ENCODE measurements around the gene KNOP1. TPM values are rescaled to one million over a fixed set of nuclear protein-coding genes. Genes with fewer than 3 reads are reported as not detected.
"Not testable (repeated sequence)": the region's sequence is repeated elsewhere in the genome, so short reads cannot be mapped to it uniquely, and the experiment has no call there.

Gene KNOP1
- total and polyA plus RNA-seq, 5 donors, result 6.1 to 12.5 (median 8.6) TPM

- no peak for DNase-seq
- Histone ChIP-seq H3K4me1 (ENCODE audit: control insufficient read depth, insufficient read depth, low read length) (no peaks in the 10 kb centered on the region), H3K27ac (ENCODE audit: low read length) (no peak overlapping the region), H3K9me3 (ENCODE audit: control insufficient read depth, low read length) (no peaks in the 10 kb centered on the region), H3K27me3 (ENCODE audit: control insufficient read depth, insufficient read depth) (no peaks in the 10 kb centered on the region), H3K4me3 (ENCODE audit: low read length) (no peak overlapping the region)
- ATAC-seq, result no peak
- intact Hi-C loops (cut with DNase I), result no loop called here
- 81% methylated on average over 12 of the region's 12 CpGs for WGBS
These were observed 19.4 kb upstream of the KNOP1 start for GRCh38 chr16:19737306-19738038.

GRCh38 chr16:19735074-19735867 lies 17.2 kb upstream of the KNOP1 start:
- intact Hi-C loops (cut with DNase I), result no loop called here
- Histone ChIP-seq H3K9me3 (ENCODE audit: control insufficient read depth, low read length) (no peaks in the 10 kb centered on the region), H3K27ac (ENCODE audit: low read length) (no peak overlapping the region), H3K27me3 (ENCODE audit: control insufficient read depth, insufficient read depth) (no peaks in the 10 kb centered on the region), H3K4me1 (ENCODE audit: control insufficient read depth, insufficient read depth, low read length) (no peaks in the 10 kb centered on the region), H3K4me3 (ENCODE audit: low read length) (no peak overlapping the region)
- WGBS, result 56% methylated on average over 9 of the region's 9 CpGs
- ATAC-seq (peak; percentile 47 to 50), DNase-seq (peak in 1 of 3 donors; percentile 59)

- ATAC-seq (no peak), DNase-seq (no peak)
- WGBS, result 83% methylated on average over 6 of the region's 6 CpGs
- no peaks in the 10 kb centered on the region for H3K27me3 ChIP-seq (ENCODE audit: control insufficient read depth, insufficient read depth)
- H3K27ac ChIP-seq (ENCODE audit: low read length), result no peak overlapping the region
- no peaks in the 10 kb centered on the region for H3K9me3 ChIP-seq (ENCODE audit: control insufficient read depth, low read length)
- no peaks in the 10 kb centered on the region for H3K4me1 ChIP-seq (ENCODE audit: control insufficient read depth, insufficient read depth, low read length)
- H3K4me3 ChIP-seq (ENCODE audit: low read length), result no peak overlapping the region
- intact Hi-C loops (cut with DNase I), result no loop called here
These were observed 15.5 kb upstream of the KNOP1 start for GRCh38 chr16:19733551-19733950.

- Histone ChIP-seq H3K4me1 (ENCODE audit: control insufficient read depth, insufficient read depth, low read length) (no peaks in the 10 kb centered on the region), H3K27ac (ENCODE audit: low read length) (no peak overlapping the region), H3K9me3 (ENCODE audit: control insufficient read depth, low read length) (no peaks in the 10 kb centered on the region), H3K27me3 (ENCODE audit: control insufficient read depth, insufficient read depth) (no peaks in the 10 kb centered on the region), H3K4me3 (ENCODE audit: low read length) (no peak overlapping the region)
- no peak for DNase-seq
- intact Hi-C loops (cut with DNase I), result no loop called here
- no peak for ATAC-seq
- WGBS, result 86% methylated on average over 3 of the region's 3 CpGs
These were observed 10.6 kb upstream of the KNOP1 start for GRCh38 chr16:19728636-19728965.

GRCh38 chr16:19722981-19723380 lies 5.0 kb upstream of the KNOP1 start:
- no peak for DNase-seq
- no peak overlapping the region for H3K27ac ChIP-seq (ENCODE audit: low read length)
- ATAC-seq, result no peak
- intact Hi-C loops (cut with DNase I), result no loop called here
- WGBS, result 81% methylated on average over 7 of the region's 7 CpGs
- H3K4me1 ChIP-seq (ENCODE audit: control insufficient read depth, insufficient read depth, low read length), result peaks cover 4% of the 10 kb centered on the region
- no peaks in the 10 kb centered on the region for H3K9me3 ChIP-seq (ENCODE audit: control insufficient read depth, low read length)
- no peak overlapping the region for H3K4me3 ChIP-seq (ENCODE audit: low read length)
- no peaks in the 10 kb centered on the region for H3K27me3 ChIP-seq (ENCODE audit: control insufficient read depth, insufficient read depth)

- Histone ChIP-seq H3K4me1 (ENCODE audit: control insufficient read depth, insufficient read depth, low read length) (peaks cover 4% of the 10 kb centered on the region), H3K9me3 (ENCODE audit: control insufficient read depth, low read length) (no peaks in the 10 kb centered on the region), H3K27ac (ENCODE audit: low read length) (no peak overlapping the region), H3K4me3 (ENCODE audit: low read length) (no peak overlapping the region), H3K27me3 (ENCODE audit: control insufficient read depth, insufficient read depth) (no peaks in the 10 kb centered on the region)
- WGBS, result 70% methylated on average over 11 of the region's 11 CpGs
- DNase-seq (no peak), ATAC-seq (peak in 1 of 2 donors; percentile 4)
- intact Hi-C loops (cut with DNase I), result no loop called here
These were observed 4.4 kb upstream of the KNOP1 start for GRCh38 chr16:19722269-19722952.

- H3K4me3 ChIP-seq (ENCODE audit: low read length), result peak overlapping the region; percentile 68
- intact Hi-C loops (cut with DNase I), result loop anchor here in 3 of 4 donors (5.0 to 10.0 kb wide), 3 partner anchors 156 to 169 kb away; partner anchors contain the start of gene GPRC5B (in 1 of the 3)
- no peaks in the 10 kb centered on the region for H3K27me3 ChIP-seq (ENCODE audit: control insufficient read depth, insufficient read depth)
- no peak for ATAC-seq
- no peak for DNase-seq
- WGBS, result under 1% methylated on average over 21 of the region's 21 CpGs
- peaks cover 4% of the 10 kb centered on the region for H3K4me1 ChIP-seq (ENCODE audit: control insufficient read depth, insufficient read depth, low read length)
- no peak overlapping the region for H3K27ac ChIP-seq (ENCODE audit: low read length)
- H3K9me3 ChIP-seq (ENCODE audit: control insufficient read depth, low read length), result no peaks in the 10 kb centered on the region
These were observed 568 bp upstream of the KNOP1 start for GRCh38 chr16:19718624-19718965.

- intact Hi-C loops (cut with DNase I), result loop anchor here in 3 of 4 donors (5.0 to 10.0 kb wide), 3 partner anchors 157 to 170 kb away; partner anchors contain the start of gene GPRC5B (in 1 of the 3)
- Histone ChIP-seq H3K27ac (ENCODE audit: low read length) (peak overlapping the region; percentile 59), H3K4me1 (ENCODE audit: control insufficient read depth, insufficient read depth, low read length) (peaks cover 4% of the 10 kb centered on the region), H3K9me3 (ENCODE audit: control insufficient read depth, low read length) (no peaks in the 10 kb centered on the region), H3K4me3 (ENCODE audit: low read length) (peak overlapping the region; percentile 68), H3K27me3 (ENCODE audit: control insufficient read depth, insufficient read depth) (no peaks in the 10 kb centered on the region)
- DNase-seq (no peak), ATAC-seq (no peak)
- WGBS, result under 1% methylated on average over 10 of the region's 10 CpGs
These were observed 713 bp downstream of the KNOP1 start for GRCh38 chr16:19717314-19717713.

GRCh38 chr16:19716728-19717127 lies 1.3 kb downstream of the KNOP1 start:
- not testable (repeated sequence) for ATAC-seq; H3K27ac ChIP-seq (ENCODE audit: low read length); H3K27me3 ChIP-seq (ENCODE audit: control insufficient read depth, insufficient read depth); H3K4me1 ChIP-seq (ENCODE audit: control insufficient read depth, insufficient read depth, low read length); H3K9me3 ChIP-seq (ENCODE audit: control insufficient read depth, low read length); DNase-seq
- peak overlapping the region; percentile 68 for H3K4me3 ChIP-seq (ENCODE audit: low read length)
- 42% methylated on average over 11 of the region's 11 CpGs for WGBS
- intact Hi-C loops (cut with DNase I), result loop anchor here in 3 of 4 donors (5.0 to 10.0 kb wide), 3 partner anchors 158 to 171 kb away; partner anchors contain the start of gene GPRC5B (in 1 of the 3)

- intact Hi-C loops (cut with DNase I), result loop anchor here in 3 of 4 donors (5.0 to 10.0 kb wide), 3 partner anchors 159 to 171 kb away; partner anchors contain the start of gene GPRC5B (in 1 of the 3)
- Histone ChIP-seq H3K4me1 (ENCODE audit: control insufficient read depth, insufficient read depth, low read length) (no peaks in the 10 kb centered on the region), H3K9me3 (ENCODE audit: control insufficient read depth, low read length) (no peaks in the 10 kb centered on the region), H3K4me3 (ENCODE audit: low read length) (no peak overlapping the region), H3K27me3 (ENCODE audit: control insufficient read depth, insufficient read depth) (no peaks in the 10 kb centered on the region), H3K27ac (ENCODE audit: low read length) (no peak overlapping the region)
- no peak for DNase-seq
- 83% methylated on average over 1 of the region's 1 CpG for WGBS
- ATAC-seq, result no peak
These were observed 1.8 kb downstream of the KNOP1 start for GRCh38 chr16:19716183-19716582.

- Histone ChIP-seq H3K4me1 (ENCODE audit: control insufficient read depth, insufficient read depth, low read length) (no peaks in the 10 kb centered on the region), H3K4me3 (ENCODE audit: low read length) (no peak overlapping the region), H3K27me3 (ENCODE audit: control insufficient read depth, insufficient read depth) (no peaks in the 10 kb centered on the region), H3K27ac (ENCODE audit: low read length) (no peak overlapping the region), H3K9me3 (ENCODE audit: control insufficient read depth, low read length) (no peaks in the 10 kb centered on the region)
- ATAC-seq, result no peak
- DNase-seq, result no peak
- intact Hi-C loops (cut with DNase I), result loop anchor here in 3 of 4 donors (5.0 to 10.0 kb wide), 3 partner anchors 159 to 172 kb away; partner anchors contain the start of gene GPRC5B (in 1 of the 3)
- WGBS, result 93% methylated on average over 5 of the region's 5 CpGs
These were observed 2.5 kb downstream of the KNOP1 start for GRCh38 chr16:19715566-19715965.
